ENCODE results near the gene GPR132. TPM values are rescaled to one million over a fixed set of nuclear protein-coding genes. Genes with fewer than 3 reads are reported as not detected.

GPR132 gene
- total RNA-seq, 1 experiment from 2014 or later = not detected

DNA sequence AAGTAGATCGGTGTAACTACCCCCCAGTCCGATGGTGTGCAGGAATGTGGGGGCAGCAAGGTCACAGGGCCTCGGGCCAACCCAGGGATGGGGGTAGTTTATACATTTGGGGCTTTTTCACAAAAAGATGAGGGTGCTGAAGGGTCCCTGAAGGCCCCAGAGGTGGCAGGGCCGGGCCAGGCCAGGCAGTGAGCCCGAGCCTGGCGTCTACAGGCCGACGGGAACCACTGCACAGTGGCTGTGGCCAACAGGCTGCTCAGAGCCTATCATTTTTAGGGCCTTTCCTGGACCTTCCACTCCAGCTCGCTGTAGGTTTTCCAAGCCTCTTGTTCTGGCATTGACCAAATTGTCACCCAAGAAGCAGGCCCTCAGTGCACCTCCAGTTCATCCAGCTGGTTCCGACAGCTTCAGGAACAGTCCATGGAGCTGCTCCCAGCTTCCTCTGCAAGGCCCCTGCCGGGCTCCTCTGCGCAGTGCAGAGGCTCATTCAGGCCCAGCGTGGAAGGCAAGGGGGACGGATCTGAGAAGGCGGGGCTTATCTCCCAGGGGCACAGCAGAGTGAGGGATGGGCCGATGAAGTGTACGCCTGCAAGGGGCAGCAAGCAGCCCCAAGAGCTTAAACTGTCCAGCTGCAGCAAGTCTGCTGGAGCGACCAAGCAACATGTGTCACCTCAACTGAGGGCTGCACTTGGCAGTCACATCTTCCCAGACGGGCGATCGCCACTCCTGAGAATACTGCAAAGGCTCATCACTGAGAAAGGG lies 58.2 kb downstream of the GPR132 start:
- Mint-ChIP-seq H3K4me1 (ENCODE audit: low read depth, unreplicated experiment) (no peaks in the 10 kb centered on the region), H3K36me3 (ENCODE audit: insufficient read depth, unreplicated experiment) (peaks cover 46% of the 10 kb centered on the region), H3K27ac (ENCODE audit: unreplicated experiment) (no peak overlapping the region), H3K9me3 (ENCODE audit: unreplicated experiment) (no peaks in the 10 kb centered on the region), H3K4me3 (ENCODE audit: unreplicated experiment) (no peak overlapping the region), H3K27me3 (ENCODE audit: insufficient read depth, unreplicated experiment) (no peaks in the 10 kb centered on the region)
- CTCF ChIA-PET = interaction anchor here (0.5 to 1.2 kb wide), 3 partner anchors 38 to 180 kb away, joined by 3 to 7 read pairs (median 3); no protein-coding TSS in a partner anchor
- TF ChIP-seq, protein P1, sequence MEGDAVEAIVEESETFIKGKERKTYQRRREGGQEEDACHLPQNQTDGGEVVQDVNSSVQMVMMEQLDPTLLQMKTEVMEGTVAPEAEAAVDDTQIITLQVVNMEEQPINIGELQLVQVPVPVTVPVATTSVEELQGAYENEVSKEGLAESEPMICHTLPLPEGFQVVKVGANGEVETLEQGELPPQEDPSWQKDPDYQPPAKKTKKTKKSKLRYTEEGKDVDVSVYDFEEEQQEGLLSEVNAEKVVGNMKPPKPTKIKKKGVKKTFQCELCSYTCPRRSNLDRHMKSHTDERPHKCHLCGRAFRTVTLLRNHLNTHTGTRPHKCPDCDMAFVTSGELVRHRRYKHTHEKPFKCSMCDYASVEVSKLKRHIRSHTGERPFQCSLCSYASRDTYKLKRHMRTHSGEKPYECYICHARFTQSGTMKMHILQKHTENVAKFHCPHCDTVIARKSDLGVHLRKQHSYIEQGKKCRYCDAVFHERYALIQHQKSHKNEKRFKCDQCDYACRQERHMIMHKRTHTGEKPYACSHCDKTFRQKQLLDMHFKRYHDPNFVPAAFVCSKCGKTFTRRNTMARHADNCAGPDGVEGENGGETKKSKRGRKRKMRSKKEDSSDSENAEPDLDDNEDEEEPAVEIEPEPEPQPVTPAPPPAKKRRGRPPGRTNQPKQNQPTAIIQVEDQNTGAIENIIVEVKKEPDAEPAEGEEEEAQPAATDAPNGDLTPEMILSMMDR (IDR thresholded peaks at IDR 0.05; ENCODE audit: insufficient read depth in 1 of 2, low read depth in 1 of 2, low read length in 1 of 2, severe bottlenecking in 1 of 2, unreplicated experiment in 1 of 2) = no peak
- intact Hi-C loops (cut with micrococcal nuclease; ENCODE audit: unreplicated experiment) = no loop called here
- H3K4me1 ChIP-seq = no peaks in the 10 kb centered on the region
- H3K9me3 ChIP-seq = no peaks in the 10 kb centered on the region
- BruUV-seq (replicated peaks) = no TSS peak
- DNase-seq = no peak
- H3K36me3 ChIP-seq (ENCODE audit: control insufficient read depth, insufficient read depth, low read length) = peaks cover 3% of the 10 kb centered on the region
- POLR2A ChIA-PET = no interaction called here
- H3K4me3 ChIP-seq (ENCODE audit: low read depth, low read length) = no peak overlapping the region
- no peaks in the 10 kb centered on the region for H3K27me3 ChIP-seq (replicated peaks; ENCODE audit: control insufficient read depth, insufficient read depth, low read length)

DNA sequence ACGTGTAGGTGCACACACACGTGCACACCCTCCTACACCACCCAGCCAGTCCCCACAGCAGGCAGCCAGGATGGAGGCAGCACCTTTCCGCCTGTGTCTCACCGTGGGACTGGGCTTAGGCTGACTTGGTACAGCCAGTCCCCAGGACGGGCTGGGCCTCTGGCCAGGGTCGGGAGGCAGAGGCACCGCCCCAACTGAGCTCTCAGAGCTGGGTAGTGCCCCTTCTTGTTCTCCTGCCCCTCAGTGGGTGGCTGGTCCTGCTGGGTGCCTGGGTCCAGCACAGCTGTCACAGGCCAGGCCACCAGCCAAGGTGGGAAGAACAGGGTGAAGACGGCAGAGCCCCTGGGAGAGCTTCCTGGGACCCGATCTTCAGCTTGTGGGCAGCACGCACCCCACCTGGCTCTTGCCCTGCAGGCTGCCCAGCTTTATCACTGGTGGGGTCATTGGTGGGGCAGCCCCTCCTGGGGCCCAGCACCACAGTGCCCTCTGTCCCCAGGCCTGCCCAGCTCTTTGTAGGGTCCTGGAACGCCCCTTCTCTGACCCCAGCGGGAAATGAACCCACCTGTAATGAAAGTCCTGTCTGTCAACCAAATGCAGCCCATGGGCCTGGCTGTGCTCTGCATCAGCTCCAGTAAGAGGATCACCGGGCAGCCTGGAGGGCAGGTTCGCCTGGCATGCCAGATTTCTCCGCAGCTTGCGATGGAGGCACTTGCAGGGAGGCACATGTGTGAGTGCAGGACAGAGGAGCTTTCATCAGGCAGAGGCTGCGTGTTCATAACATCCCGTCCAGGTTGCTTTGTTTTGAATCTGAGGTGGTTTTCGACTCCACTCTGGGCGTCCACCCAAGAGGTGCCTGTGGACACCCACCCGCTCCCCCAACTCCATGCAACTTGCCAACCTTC lies 59.0 kb downstream of the GPR132 start:
- Histone ChIP-seq H3K36me3 (ENCODE audit: control insufficient read depth, insufficient read depth, low read length) (peaks cover 1% of the 10 kb centered on the region), H3K4me1 (no peaks in the 10 kb centered on the region), H3K9me3 (no peaks in the 10 kb centered on the region), H3K4me3 (ENCODE audit: low read depth, low read length) (no peak overlapping the region), H3K27me3 (replicated peaks; ENCODE audit: control insufficient read depth, insufficient read depth, low read length) (no peaks in the 10 kb centered on the region)
- H3K36me3 Mint-ChIP-seq (ENCODE audit: insufficient read depth, unreplicated experiment) = peaks cover 43% of the 10 kb centered on the region
- no TSS peak for BruUV-seq (replicated peaks)
- no peak overlapping the region for H3K27ac Mint-ChIP-seq (ENCODE audit: unreplicated experiment)
- ChIA-PET CTCF (interaction anchor here (0.5 to 1.2 kb wide), 4 partner anchors 31 to 180 kb away, joined by 3 to 7 read pairs (median 3); no protein-coding TSS in a partner anchor), POLR2A (no interaction called here)
- no peak overlapping the region for H3K4me3 Mint-ChIP-seq (ENCODE audit: unreplicated experiment)
- no peak for DNase-seq
- H3K9me3 Mint-ChIP-seq (ENCODE audit: unreplicated experiment) = no peaks in the 10 kb centered on the region
- H3K4me1 Mint-ChIP-seq (ENCODE audit: low read depth, unreplicated experiment) = no peaks in the 10 kb centered on the region
- TF ChIP-seq, protein P1 (IDR thresholded peaks at IDR 0.05; ENCODE audit: insufficient read depth in 1 of 2, low read depth in 1 of 2, low read length in 1 of 2, severe bottlenecking in 1 of 2, unreplicated experiment in 1 of 2) = no peak
- no peaks in the 10 kb centered on the region for H3K27me3 Mint-ChIP-seq (ENCODE audit: insufficient read depth, unreplicated experiment)
- intact Hi-C loops (cut with micrococcal nuclease; ENCODE audit: unreplicated experiment) = no loop called here

DNA sequence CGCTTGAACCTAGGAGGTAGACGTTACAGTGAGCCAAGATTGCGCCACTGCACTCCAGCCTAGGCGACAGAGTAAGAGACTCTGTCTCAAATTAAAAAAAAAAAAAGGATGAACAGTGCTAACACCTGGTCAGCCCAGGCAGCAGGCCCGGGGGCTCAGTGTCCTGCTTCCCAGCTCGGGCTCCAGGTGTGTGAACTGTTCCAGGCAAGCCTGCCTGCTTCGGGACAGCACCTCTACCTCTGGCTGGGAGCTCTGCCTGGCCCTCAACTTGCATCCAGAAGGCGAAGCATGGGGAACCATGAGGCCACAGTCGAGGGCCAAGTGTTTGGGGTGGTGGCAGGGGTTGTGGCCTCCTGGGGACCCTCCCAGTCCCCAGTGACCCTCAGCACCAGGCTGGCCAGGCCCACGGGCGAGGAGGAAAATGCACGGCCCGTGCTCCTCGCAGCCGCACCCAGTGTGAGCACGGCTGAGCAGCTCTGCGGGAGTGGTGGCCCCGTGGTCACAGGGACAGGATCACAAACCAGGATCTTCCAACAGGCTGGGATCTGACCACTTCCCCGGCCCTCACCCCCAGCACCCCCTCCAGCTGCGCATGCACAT lies 59.8 kb downstream of the GPR132 start:
- CTCF ChIA-PET = interaction anchor here (1.0 kb wide), 2 partner anchors 30 to 40 kb away, joined by 3 read pairs; no protein-coding TSS in a partner anchor
- no TSS peak for BruUV-seq (replicated peaks)
- Mint-ChIP-seq H3K27ac (ENCODE audit: unreplicated experiment) (no peak overlapping the region), H3K4me3 (ENCODE audit: unreplicated experiment) (no peak overlapping the region), H3K4me1 (ENCODE audit: low read depth, unreplicated experiment) (no peaks in the 10 kb centered on the region), H3K36me3 (ENCODE audit: insufficient read depth, unreplicated experiment) (peaks cover 39% of the 10 kb centered on the region), H3K9me3 (ENCODE audit: unreplicated experiment) (no peaks in the 10 kb centered on the region), H3K27me3 (ENCODE audit: insufficient read depth, unreplicated experiment) (no peaks in the 10 kb centered on the region)
- Histone ChIP-seq H3K36me3 (ENCODE audit: control insufficient read depth, insufficient read depth, low read length) (peaks cover 1% of the 10 kb centered on the region; the same call in 1 of the 2 replicates), H3K4me3 (ENCODE audit: low read depth, low read length) (no peak overlapping the region), H3K4me1 (no peaks in the 10 kb centered on the region), H3K9me3 (no peaks in the 10 kb centered on the region), H3K27me3 (replicated peaks; ENCODE audit: control insufficient read depth, insufficient read depth, low read length) (no peaks in the 10 kb centered on the region)
- intact Hi-C loops (cut with micrococcal nuclease; ENCODE audit: unreplicated experiment) = no loop called here
- no peak for DNase-seq
- TF ChIP-seq, protein P1 (IDR thresholded peaks at IDR 0.05; ENCODE audit: insufficient read depth in 1 of 2, low read depth in 1 of 2, low read length in 1 of 2, severe bottlenecking in 1 of 2, unreplicated experiment in 1 of 2) = no peak
- POLR2A ChIA-PET = interaction anchor here (0.6 kb wide), 1 partner anchor 35 kb away, joined by 3 read pairs; no protein-coding TSS in a partner anchor
